GM18873 (cell line): ENCODE data around the gene JMJD1C.
"Not testable (repeated sequence)": the region's sequence is repeated elsewhere in the genome, so short reads cannot be mapped to it uniquely, and the experiment has no call there.

Experiments used
- ATAC-seq: cut with Tn5 transposase; IDR thresholded peaks from one replicate; pipeline ENCODE4 v1.9.1; 2021; ENCODE audit warnings: mild to moderate bottlenecking, moderate library complexity, moderate number of reproducible peaks; ENCODE audit not compliant: unreplicated experiment, low FRiP score

Gene JMJD1C

DNA sequence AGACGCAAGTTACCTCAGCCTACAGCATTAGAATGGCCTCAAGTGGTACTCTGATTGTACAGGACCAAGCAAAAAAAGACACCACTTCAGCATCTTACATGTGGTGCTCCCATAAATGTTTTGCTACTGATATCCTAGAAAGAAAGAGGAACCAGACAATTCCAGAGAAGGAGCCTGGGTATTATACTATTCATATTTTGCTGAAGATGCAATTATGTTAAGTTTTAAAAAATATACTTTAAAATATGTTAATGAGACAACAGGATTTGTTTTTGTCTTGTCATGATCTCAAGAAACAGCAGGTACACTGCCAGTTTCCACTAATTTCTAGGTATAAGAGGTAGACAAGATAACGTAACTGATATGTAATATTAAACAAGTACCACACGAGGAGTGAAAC is 92.6 kb downstream of the JMJD1C start:
- no peak for ATAC-seq

DNA sequence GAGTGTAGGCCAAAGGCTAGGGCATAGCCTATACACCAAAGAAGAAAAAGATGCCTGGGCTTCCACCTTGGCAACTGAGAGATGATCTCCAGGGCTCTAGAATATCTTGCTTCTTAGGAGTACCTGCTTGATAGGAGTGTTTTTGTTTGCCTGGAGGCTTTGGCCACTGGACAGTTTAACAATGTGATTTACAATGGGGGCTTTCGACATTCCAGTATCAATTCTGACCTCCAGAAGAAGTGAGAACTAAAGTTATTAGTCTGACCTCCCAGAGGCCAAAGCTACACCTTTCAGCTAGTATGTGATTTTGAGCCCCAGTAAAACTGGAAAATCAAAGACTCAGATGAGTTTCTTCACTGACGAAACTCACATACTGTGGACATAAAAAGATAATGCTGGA is 96.1 kb downstream of the JMJD1C start:
- ATAC-seq, result no peak

GRCh38 chr10:63368365-63368764 is 97.4 kb downstream of the JMJD1C start:
- no peak for ATAC-seq

DNA sequence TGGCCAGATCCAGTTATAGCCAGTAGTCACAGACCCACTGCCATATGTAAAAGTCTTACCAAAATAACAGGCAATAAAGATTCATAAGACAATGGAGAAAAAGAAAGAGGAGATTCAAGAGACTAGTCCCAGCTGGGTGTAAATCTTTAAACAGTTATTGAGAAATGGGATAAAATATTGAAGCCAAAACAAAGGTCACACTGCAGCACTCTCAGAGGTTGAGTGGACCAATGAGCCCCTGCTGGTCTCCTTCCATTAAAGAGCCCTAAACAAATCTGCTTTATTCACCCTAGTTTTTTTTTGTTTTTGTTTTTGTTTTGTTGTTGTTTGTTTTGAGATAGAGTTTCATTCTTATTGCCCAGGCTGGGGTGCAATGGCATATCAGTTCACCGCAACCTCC is 98.8 kb downstream of the JMJD1C start:
- no peak for ATAC-seq

DNA sequence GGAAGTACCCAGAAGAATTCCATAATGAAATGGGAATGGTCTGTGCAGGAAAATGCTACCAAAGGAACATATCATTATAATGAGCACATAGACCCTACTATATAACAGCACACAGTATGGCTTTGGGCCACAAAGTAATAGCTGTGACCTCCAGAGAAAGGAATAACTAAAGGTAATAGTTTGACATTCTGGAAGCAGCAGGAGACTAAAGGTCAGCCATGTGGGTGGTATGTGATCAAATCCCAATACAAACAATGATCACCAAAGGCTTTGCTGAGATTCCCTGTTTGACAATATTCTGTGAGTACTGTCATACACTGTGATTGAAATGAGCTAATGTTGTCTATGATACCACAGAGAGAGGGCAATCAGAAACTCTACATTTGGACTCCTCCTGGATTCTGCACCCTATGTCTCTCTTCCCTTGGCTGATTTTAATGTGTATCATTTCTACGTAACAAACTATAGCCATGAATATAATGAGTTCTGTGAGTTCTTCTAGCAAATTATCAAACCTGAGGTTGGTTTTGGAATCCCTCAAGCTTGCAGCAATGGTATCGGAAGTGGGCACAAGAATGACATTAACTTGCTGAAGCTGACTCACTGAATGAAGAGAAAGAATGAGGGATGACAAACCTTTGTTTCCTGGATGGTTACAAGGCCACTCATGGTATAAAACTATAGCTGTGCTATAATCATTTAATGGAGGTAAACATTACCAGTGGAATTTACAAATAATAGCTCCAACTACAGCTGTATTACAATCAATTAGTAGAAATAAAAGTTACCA is 99.6 kb downstream of the JMJD1C start:
- ATAC-seq, result no peak

DNA sequence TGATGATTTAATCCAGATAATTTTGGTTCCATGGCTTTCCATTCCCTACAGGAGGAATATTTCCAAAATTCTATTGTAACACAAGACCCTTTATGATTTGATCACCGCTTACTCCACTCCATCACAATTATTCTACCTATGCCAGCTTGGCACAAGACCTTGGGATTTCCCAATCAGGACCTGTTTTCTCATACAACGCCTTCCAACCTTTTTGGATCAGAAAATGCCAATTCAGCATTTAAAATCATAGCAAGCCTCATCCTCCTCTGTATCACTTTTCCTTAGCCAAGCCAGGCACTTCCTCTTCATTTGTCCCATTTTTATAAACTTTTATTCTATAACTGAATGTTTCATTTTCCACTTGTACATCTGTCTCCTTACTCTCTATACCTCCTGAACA is 100.9 kb downstream of the JMJD1C start:
- ATAC-seq, result no peak

GRCh38 chr10:63363951-63364350 is 101.8 kb downstream of the JMJD1C start:
- no peak for ATAC-seq

DNA sequence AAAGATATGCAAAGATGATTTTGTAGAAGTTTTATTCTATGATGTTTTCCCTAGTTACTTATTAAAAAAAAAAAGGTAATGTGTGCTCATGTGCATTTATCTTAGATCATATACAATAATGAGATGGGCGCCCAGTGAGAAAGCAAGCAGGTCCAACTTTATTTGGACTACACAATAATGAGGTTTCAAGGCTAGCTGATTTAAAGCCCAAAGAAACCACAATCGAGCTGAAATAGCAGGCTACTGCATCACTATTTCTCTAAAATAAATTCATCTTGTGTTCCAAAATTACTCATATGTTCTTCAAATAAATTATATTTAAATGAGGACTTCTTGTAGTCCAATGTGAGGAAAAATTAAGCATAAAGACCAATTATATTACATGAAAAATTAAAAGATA is 110.1 kb downstream of the JMJD1C start:
- ATAC-seq, result no peak

DNA sequence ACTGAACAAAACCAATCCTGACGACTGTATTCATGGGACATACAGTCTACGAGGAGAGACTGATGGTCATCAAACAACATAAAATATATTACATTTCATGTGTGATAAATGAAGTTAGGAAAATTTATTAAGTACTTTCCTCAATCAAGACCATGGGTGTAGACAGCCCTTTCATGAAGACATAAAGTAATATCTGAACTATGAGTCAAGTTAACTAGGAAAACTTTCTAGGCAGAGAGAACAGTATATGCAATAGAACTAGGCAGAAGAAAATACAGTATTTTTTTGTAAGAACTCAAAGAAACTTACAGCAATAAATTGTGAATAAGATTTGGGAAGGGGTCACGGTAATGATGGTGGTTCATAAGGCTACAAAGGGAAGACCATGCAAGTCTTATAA is 112.8 kb downstream of the JMJD1C start:
- ATAC-seq, result no peak

DNA sequence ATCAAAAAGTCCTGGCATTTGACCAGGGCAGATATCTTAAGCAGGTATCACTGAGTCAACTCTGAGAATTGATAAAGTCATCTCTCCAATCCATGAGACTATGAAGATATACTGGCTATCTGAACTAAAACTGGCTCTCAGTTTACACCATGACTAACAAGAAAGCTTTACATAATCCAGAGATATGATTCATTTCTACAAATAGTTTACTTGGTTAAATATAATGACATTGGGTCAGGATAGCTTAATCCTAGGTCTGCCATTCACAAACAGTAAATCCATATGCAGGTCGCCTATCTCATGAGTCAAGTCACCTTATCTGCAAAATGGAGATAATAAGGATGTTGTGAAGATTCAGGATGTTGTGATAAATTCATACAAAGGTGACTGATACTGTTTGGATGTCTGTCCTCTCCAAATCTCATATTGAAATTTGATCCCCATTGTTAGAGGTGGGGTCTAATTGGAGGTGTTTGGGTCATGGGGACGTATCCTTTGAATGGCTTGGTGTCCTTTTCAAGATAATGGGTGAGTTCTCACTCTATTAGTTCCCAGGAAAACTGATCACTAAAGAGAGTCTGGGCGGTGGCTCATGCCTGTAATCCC is 117.4 kb downstream of the JMJD1C start:
- no peak for ATAC-seq

GRCh38 chr10:63346015-63346441 is 119.7 kb downstream of the JMJD1C start:
- no peak for ATAC-seq

- ATAC-seq, result no peak
These were observed 121.5 kb downstream of the JMJD1C start for GRCh38 chr10:63344269-63344668.

- no peak for ATAC-seq
These were observed 122.3 kb downstream of the JMJD1C start for GRCh38 chr10:63343476-63343875.

- ATAC-seq, result not testable (repeated sequence)
These were observed 126.1 kb downstream of the JMJD1C start for GRCh38 chr10:63339640-63340039.

DNA sequence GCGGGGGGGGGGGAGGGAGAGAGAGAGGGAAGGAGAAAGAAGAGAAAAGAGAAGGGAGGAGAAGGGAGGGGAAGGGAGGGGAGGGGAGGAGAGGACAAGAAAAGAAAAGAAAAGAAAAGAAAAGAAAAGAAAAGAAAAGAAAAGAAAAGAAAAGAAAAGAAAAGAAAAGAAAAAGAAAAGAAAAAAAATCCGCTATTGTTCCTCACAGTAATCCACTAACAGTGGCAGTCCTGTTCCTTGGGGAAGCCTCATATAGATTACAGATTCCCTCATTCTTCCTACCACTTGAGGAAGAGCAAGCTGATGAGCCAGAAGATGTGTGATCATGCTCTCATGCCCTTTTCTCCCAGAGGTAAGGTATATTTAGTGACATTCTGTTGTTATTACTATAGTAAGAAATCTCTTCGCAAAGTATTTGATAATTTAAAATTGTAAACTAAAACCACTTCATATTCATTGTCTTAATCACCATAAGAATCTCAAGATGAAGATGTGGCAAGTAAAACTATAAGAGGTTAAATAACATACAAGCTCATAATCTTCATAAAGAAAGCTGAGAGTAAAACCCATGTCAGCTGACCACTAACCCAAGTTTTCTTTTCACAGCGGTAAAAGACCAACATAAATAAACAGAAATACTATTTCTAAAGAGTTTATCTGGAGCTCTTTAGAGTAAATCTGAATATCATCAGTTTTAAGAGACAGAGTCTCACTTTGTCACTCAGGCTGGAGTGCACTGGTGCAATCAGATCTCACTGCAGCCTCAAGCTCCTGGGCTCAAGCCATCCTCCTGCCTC is 128.1 kb downstream of the JMJD1C start:
- ATAC-seq, result no peak

DNA sequence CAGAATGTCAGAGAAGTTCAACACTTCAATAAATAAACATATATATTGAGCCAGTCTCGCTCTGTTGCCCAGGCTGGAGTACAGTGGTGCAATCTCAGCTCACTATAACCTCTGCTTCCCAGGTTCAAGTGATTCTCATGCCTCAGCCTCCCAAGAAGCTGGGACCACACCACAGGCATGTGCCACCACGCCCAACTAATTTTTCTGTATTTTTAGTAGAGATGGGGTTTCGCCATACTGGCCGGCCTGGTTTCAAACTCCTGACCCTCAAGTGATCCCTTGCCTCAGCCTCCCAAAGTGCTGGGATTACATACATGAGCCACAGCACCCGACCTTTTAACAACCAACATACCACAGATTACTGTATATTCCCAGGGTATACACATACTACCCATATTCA is 134.2 kb downstream of the JMJD1C start:
- no peak for ATAC-seq

- ATAC-seq, result no peak
These were observed 141.3 kb downstream of the JMJD1C start for GRCh38 chr10:63324495-63324854.

- no peak for ATAC-seq
These were observed 141.9 kb downstream of the JMJD1C start for GRCh38 chr10:63323701-63324494.

GRCh38 chr10:63320683-63321082 is 145.1 kb downstream of the JMJD1C start:
- ATAC-seq, result no peak

- no peak for ATAC-seq
These were observed 146.5 kb downstream of the JMJD1C start for GRCh38 chr10:63319231-63319630.

DNA sequence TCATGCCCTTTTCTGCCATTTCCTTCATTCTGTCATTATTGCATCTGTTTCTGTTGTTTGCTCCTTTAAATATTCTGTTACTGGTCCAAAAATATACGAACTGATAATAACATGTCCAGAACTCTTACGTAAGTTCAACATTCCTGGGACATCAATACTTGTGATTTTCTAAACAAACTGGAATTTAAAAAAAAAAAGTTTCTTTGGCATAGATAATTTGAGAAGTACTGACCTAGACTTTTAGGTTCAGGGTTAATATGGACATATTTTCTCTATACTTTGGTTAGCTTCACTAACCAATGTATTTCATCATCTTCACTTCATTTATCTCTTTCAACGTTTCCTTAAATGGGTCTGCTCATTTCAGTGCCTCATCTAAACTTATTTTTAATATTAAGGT is 147.3 kb downstream of the JMJD1C start:
- no peak for ATAC-seq
